GM19239 (cell line): ENCODE data around the gene PCSK6.
A peak's percentile ranks its signal among the peaks of the same experiment; 100 is the strongest.
"Not testable (repeated sequence)": the region's sequence is repeated elsewhere in the genome, so short reads cannot be mapped to it uniquely, and the experiment has no call there.

Experiments
- DNase-seq: peaks from one replicate; pipeline ENCODE4 v3.0.0; 2011; ENCODE audit warnings: low spot score; ENCODE audit not compliant: insufficient read length
- FAIRE-seq: peaks from 2 replicates; lab custom pipeline; 2011; peaks lifted over from hg19 to GRCh38; lab: Jason Lieb, UNC

PCSK6 gene

DNA sequence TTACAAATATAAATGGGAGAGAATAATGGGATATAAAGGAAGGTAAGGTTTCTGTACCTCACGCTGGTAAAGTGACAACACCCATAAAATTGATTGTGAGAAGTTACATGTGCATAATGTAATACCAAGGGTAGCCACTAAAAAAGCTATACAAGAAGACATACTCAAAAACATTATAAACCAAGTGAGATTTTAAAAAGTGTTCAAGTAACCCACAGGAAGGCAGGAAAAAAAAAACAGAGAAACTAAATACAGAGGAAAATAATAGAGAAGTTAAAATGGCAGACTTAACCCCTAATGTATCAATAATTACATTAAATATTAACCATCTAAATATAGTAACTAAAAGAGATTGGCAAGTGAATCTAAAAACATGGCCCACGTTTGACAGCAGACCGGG is 76.3 kb downstream of the PCSK6 start:
- FAIRE-seq (no peak), DNase-seq (no peak)

DNA sequence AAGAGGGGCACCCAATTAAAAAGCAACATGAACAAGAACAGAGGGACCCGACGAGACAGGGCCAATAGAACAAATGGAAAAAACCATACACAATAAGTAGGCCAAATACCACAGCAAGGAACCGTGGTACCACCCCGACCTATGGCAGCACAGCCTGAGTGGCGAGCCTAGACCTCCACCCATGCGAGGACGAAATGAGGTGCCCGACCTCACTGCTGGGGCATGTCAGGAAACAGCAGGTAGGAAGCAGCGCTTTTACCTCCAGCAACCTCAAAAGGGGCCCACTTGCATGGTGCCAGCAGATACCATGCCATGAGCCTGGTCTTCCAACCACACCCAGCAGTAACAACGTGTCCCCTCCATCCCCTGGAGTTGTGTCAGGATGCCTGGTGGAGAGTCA is 77.9 kb downstream of the PCSK6 start:
- no peak for DNase-seq
- FAIRE-seq, result no peak

DNA sequence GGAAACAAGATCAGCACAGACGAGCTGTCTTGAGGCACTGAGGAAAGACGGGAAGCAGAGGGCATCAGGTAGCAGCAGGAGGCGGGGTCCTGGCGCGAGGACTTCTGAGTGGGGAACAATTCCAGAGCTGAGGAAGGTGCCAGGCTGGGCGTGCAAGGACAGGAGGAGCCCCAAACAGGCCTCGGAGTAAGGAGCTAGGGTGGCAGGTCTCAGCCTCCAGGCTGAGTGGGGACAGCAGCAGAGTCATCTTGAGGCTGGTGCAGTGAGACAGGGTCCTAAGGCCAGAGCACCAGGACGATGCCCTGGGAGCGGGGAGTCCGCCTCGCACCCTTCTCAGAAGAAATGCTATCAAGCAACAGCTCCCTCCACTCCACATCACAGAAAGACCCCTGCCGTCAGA is 78.4 kb downstream of the PCSK6 start:
- no peak for DNase-seq
- FAIRE-seq, result no peak

- no peak for DNase-seq
- FAIRE-seq, result no peak
Observed at GRCh38 chr15:101410612-101411011, 78.9 kb downstream of the PCSK6 start.

GRCh38 chr15:101409621-101410020 is 79.9 kb downstream of the PCSK6 start:
- no peak for FAIRE-seq
- DNase-seq, result no peak

DNA sequence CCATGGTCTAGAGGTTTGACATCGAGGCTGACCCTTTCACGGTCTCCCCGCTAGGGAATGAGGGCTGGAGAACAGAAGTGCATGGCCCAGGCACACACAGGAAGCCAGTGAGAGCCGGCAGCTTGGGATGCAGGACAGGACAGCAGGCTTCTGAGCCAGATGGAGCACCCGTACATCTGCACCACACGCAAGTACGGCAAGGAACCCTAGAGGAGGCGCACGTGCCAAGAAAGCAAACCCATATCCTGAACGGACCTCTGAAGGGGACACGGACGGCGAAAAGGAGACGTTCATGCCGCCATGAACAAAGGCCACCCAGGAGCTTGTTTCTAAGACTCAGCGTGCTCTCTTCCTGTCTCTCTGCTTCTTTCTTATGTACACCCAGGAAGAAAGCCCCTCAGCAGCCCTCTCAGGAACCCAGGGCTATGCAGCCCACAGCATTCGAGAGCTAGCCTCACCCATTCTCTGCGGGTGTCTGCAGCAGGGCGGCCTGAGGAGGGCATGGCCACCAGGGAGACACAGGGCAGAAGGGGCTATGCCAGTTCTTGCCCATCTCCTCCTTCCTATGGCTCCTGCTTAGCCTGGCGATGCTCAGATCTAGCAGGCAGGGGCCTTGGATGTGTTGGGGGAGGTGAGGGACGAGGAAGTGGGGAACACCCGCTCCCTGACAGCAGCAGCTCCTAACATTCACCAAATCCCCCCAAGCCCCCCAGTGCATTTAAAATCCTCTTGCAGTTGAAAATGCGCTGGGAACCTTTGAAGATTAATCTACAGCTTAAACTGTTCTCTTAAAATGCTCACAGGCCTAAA is 81.3 kb downstream of the PCSK6 start:
- FAIRE-seq (no peak), DNase-seq (no peak)

DNA sequence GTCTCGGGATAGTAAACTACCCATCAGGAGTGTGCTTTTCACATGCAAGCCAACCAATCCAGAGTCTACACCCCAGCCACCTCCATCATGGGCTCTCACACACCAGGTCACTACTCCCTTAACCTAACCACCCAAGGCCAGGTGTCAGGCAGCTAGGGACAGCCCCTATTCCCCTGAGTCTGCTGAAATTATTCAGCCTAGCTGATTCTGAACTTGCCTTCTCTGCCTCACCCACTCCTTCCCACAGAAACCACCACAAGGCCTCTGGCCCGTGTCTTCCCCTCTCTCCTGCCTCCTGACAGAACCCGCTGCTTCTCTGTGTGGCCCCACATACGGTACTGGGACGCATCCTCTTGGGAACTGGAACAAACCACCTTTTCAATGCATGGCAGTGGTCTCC is 82.1 kb downstream of the PCSK6 start:
- FAIRE-seq, result peak; percentile 94
- DNase-seq, result peak; percentile 50

DNA sequence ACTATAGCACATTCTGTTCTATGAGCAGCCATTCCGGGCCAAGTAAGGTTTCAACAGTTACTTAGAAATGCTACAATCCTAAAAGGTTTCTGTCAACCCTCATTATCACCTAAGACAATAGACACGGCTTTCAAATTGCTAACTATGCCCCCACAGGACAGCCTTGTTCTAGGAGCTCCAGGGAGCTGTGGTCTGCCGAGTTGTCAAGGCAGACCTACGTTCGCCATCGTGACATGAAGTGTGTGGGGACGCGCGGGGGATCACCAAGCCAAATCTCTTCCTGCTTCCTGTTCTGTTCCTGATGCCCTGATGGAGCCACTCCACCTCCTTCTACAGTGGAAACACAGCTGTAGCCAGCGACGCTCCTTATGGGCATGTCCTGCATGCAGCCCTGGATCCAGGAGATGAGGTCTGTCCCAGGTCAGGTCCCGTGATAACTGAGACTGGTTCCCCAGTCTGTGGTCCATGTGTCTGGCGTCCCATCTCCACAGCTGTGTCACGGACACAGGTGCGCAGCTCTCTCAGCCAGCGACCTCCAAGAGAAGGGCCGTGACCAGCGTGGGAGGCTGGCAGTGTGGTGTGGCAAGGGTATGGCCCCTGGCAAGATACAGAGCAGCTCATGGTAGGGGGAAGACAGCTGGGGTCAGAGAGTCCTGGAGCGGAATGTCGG is 82.8 kb downstream of the PCSK6 start:
- FAIRE-seq (no peak), DNase-seq (no peak)

GRCh38 chr15:101406036-101406435 is 83.5 kb downstream of the PCSK6 start:
- no peak for DNase-seq
- FAIRE-seq, result no peak

DNA sequence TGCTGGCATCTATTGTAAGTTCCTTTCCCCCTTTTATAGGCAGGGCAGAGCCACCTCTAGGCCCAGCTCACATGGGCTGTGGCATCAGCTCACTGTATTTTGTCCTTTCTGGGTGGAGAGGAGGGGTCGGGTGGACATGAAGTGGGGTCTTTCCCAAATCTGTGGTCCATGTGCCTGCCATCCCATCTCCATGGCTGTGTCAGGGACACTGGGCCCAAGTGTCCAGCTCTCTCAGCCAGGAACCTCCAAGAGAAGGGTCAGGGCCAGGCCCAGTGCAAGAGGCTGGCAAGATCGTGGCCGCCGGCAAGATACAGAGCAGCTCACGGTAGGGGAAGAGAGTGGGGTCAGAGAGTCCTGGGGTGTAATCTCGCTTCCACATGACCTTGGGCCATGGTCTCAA is 85.3 kb downstream of the PCSK6 start:
- no peak for FAIRE-seq

DNA sequence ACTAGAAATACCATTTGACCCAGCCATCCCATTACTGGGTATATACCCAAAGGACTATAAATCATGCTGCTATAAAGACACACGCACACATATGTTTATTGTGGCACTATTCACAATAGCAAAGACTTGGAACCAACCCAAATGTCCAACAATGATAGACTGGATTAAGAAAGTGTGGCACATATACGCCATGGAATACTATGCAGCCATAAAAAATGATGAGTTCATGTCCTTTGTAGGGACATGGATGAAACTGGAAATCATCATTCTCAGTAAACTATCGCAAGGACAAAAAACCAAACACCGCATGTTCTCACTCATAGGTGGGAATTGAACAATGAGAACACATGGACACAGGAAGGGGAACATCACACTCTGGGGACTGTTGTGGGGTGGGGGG is 86.6 kb downstream of the PCSK6 start:
- FAIRE-seq, DNase-seq: not testable (repeated sequence)

More for the DNA sequence above, 85.3 kb downstream of the PCSK6 start:
- DNase-seq, result no peak

GRCh38 chr15:101401286-101401685 is 88.2 kb downstream of the PCSK6 start:
- FAIRE-seq (no peak), DNase-seq (no peak)

DNA sequence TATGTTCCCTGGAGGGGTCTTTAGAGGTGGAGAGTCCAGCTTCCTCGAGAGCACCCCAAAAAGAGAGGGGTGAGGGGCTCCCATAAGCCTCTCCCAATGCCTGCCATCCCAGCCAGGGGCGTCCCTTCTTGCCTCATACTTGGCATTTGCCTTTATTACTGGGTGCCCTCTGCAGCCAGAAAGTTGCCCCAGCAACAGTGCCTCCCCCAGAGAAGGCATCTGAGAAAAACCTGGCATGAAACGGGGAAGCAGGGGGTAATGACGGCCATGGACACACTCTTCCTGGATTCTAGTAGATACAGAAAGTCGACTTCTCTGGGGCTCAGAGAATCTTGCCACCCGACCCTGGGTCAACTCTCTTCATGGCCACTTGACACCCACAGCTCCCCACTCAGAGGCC is 90.1 kb downstream of the PCSK6 start:
- DNase-seq, result no peak
- no peak for FAIRE-seq

DNA sequence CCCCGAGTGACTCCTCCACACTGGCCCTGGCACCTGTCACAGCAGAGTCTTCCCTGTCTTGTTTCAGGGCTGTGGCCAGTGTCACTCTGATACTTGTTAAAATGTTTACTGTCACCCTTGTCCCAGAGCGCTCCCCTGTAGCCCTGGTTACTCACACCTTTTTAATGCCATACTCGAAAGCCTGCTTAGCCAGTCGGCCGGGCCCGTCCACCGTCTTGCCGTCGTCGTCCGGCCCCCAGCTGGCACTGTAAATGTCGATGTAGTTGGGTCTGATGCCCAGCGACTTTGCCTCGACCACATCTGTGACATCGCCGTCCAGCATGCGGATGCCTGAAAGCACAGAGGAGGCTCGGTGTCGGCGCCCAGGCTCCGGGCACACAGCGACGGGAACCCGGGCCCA is 91.3 kb downstream of the PCSK6 start:
- no peak for FAIRE-seq
- DNase-seq, result no peak

DNA sequence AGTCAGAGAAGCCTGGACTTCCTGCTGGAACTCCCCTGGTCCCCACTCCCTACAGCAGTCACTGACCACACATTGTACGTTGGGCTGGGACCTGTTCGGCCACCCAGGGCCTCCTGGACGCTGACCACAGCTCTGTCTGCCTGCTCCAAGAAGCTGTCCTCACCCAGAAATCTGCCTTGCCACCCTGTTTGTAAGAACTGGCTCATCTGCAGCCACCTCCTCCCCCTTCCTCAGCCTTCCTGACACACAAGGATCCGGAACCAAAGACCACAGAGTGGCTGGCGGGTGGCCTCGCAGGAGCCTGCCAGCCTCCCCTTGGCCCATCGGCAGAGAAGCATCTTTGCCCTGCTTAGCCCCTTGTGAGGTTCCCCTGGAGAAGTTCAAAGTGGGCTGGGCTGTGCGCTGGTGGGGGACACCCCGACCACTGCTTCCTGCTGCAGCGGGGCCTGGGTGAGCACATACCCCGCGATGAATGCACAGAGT is 91.9 kb downstream of the PCSK6 start:
- FAIRE-seq, result no peak
- no peak for DNase-seq

DNA sequence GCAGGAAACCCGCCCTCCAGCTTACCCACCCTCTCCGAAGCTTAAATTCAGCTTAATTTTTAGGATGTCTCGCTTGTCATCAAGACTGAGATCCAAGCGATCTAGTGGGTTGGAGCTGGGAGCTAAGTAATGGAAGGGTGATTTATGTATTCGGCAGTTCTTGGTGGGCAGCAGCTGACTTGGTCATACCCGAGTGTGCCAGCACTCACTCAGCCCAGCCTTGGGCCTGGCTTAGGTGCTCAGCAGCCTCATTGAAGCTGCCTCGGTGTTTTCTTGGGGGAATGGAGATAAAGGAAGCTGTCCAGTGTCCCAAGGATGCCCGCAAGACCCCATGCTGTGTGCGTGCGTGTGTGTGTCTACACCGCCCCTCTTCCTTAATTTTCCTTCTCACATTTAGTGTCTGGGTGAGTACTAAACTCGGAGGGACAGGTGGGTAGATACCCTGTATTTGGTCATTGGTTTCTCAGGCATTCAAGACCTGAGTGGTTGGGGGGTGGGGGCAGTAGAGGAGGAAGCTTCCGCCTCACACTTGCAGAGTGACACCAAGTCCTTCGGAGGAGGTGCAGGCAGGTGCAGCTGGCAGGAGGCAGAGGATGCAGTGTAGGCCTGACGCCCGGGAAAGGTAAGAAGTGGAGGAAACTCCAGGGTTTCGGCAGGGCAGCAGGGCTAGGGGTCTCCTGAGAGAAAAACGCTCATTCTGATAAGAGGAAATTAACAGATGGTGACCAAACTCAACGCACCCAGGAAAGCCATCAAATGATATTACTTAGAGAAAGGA is 92.8 kb downstream of the PCSK6 start:
- FAIRE-seq (no peak), DNase-seq (no peak)

DNA sequence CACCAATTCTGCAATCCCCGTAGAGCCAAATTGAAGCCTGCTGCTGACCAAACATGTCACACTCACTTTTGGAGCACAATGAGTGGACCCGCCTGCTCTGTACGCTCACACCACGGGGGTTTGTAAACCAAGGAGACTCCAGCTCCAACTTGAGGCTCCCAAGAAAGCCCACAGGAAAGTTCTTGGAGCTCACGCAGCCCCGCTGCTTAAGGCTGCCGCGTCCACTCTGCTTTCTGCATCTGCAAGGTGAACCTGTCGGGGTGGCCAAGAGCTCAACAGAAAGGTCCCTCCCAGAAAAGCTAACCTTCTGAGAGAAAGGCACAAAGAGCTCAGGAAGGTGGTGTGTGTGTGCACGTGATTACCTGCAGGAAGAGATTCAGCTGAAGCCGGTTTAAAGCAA is 94.9 kb downstream of the PCSK6 start:
- DNase-seq, result no peak
- FAIRE-seq, result no peak

- no peak for FAIRE-seq
- DNase-seq, result no peak
Observed at GRCh38 chr15:101394056-101394630, 95.4 kb downstream of the PCSK6 start.

- DNase-seq (no peak), FAIRE-seq (no peak)
Observed at GRCh38 chr15:101393172-101393571, 96.3 kb downstream of the PCSK6 start.

- peak; percentile 84 for FAIRE-seq
- DNase-seq, result peak; percentile 37
Observed at GRCh38 chr15:101391981-101392640, 97.4 kb downstream of the PCSK6 start.
